ENCODE data around the gene RBM47.
A peak's percentile ranks its signal among the peaks of the same experiment; 100 is the strongest.

The RBM47 gene

DNA sequence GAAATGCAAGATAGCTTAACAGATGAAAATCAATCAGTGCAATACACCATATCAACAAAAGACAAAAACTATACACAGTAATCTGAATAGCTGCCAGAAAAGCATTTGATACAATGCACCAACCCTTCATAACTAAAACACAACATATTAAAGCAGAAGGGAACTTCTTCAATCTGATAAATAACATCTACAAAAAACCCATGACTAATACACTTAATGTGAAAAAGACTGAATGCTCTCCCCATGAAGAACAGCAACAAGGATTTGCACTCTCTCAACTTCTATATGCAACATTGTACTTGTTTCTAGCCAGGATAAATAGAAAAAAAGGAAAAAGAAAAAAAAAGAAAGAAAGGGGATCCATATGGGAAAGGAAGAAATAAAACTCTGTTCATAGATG, 139.7 kb downstream of the RBM47 start:
- no peak overlapping the region for H3K4me3 ChIP-seq (ENCODE audit: control insufficient read depth, low read depth, low read length)
- no peak for DNase-seq (ENCODE audit: low read depth)
- TF ChIP-seq, protein P1, sequence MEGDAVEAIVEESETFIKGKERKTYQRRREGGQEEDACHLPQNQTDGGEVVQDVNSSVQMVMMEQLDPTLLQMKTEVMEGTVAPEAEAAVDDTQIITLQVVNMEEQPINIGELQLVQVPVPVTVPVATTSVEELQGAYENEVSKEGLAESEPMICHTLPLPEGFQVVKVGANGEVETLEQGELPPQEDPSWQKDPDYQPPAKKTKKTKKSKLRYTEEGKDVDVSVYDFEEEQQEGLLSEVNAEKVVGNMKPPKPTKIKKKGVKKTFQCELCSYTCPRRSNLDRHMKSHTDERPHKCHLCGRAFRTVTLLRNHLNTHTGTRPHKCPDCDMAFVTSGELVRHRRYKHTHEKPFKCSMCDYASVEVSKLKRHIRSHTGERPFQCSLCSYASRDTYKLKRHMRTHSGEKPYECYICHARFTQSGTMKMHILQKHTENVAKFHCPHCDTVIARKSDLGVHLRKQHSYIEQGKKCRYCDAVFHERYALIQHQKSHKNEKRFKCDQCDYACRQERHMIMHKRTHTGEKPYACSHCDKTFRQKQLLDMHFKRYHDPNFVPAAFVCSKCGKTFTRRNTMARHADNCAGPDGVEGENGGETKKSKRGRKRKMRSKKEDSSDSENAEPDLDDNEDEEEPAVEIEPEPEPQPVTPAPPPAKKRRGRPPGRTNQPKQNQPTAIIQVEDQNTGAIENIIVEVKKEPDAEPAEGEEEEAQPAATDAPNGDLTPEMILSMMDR (IDR thresholded peaks at IDR 0.05; ENCODE audit: control insufficient read depth, insufficient read depth, low read depth, low read length, missing control alignments): no peak

DNA sequence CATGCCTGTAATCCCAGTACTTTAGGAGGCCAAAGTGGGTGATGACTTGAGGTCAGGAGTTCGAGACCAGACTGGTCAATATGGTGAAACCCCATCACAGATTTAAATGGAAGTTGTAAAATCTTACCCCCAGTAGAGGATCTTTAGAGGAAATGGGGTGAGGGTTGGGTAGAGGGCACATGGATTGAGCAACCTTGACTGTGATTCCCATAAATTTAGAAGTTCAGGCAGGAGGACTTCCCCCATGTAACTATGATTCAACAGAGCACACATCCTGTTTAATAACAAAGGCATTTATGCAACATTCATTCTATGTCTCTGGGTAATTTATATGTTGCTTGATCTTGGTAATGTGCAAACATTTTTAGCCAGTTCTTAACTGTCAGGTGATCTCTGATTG, 143.1 kb downstream of the RBM47 start:
- H3K4me3 ChIP-seq (ENCODE audit: control insufficient read depth, low read depth, low read length): no peak overlapping the region
- TF ChIP-seq, protein P1 (IDR thresholded peaks at IDR 0.05; ENCODE audit: control insufficient read depth, insufficient read depth, low read depth, low read length, missing control alignments): no peak
- DNase-seq (ENCODE audit: low read depth): peak; percentile 17

DNA sequence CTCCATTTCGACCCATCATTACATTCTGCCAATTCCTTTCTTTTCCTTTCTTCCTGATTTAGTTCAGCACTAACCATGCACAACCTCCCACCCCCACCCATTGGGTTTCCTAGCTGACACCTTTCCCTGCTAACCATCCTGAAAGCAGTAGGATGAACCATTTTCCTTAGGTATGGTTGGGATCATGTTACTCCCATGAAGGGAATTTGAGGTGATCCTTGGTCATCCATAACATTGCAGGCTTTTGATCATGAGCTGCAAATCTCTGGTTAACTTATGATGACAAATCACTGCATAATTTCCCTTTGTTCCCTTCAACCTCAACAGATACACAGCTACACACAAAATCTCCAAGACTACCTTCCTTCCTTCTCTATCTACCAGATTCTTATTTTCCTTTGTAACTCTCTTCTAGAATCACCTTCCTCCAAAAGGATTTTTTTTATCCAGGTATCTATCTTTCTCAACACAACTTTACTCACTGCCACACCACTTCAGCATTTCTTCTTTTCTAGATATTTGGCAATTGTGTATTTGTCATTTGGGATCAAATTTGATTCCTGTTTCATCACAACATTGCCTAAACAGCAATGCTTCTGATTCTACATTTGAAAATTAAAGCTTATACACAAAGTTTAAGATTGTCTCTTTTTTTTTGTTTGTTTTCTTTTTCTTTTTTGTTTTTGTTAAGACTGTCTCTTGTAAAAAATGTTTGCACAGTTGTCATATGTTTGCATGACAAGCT, 145.1 kb downstream of the RBM47 start:
- TF ChIP-seq, protein P1 (IDR thresholded peaks at IDR 0.05; ENCODE audit: control insufficient read depth, insufficient read depth, low read depth, low read length, missing control alignments): no peak
- no peak overlapping the region for H3K4me3 ChIP-seq (ENCODE audit: control insufficient read depth, low read depth, low read length)
- no peak for DNase-seq (ENCODE audit: low read depth)

DNA sequence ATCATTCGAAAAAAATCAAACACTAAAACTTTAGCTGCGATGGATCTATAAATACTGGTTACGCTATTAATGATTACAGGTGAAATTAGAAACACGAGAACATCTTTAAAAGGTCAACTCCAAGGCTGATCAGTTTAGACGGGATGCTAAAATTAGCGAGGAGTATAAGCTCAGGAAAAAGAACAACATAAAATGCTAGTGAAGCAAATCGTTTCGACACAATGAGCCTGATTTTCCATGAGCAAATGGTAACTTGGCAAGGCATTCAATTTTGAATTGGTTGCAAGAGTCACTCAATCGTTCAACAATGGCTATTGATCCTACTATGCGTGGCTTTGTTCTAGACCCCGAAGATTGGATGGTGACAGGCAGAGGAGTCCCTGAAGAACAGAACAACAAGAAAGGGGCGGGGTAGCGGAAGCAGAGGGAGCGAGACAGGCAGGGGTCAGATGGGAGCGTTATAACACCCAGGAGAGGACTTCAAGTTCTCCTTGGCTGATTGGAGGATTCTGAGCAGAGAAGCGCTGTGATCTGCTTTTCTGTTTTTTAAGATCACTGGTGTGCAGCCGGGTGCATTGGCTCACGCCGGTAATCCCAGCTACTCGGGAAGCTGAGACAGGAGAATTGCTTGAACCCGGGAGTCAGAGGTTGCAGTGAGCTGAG, 146.5 kb downstream of the RBM47 start:
- no peak for DNase-seq (ENCODE audit: low read depth)
- H3K4me3 ChIP-seq (ENCODE audit: control insufficient read depth, low read depth, low read length): no peak overlapping the region

DNA sequence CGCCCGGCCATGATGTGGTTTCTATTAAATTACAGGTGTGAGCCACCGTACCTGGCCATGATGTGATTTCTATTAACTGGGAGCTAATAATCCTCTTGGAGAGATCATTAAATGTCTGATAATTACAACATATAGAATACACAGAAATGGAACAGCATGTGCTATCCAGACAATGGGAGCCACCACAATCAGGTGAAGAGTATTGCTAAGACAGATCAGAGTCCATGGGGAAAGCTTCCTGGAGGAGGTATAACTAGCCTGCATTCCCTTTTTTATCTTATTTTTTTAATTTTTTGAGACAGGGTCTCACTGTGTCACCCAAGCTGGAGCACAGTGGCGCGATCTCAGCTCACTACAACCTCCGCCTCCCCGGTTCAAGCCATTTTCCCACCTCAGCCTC, 147.7 kb downstream of the RBM47 start:
- no peak for DNase-seq (ENCODE audit: low read depth)
- no peak overlapping the region for H3K4me3 ChIP-seq (ENCODE audit: control insufficient read depth, low read depth, low read length)
- TF ChIP-seq, protein P1 (IDR thresholded peaks at IDR 0.05; ENCODE audit: control insufficient read depth, insufficient read depth, low read depth, low read length, missing control alignments): no peak

More for the DNA sequence above, 146.5 kb downstream of the RBM47 start:
- TF ChIP-seq, protein P1 (IDR thresholded peaks at IDR 0.05; ENCODE audit: control insufficient read depth, insufficient read depth, low read depth, low read length, missing control alignments): no peak

DNA sequence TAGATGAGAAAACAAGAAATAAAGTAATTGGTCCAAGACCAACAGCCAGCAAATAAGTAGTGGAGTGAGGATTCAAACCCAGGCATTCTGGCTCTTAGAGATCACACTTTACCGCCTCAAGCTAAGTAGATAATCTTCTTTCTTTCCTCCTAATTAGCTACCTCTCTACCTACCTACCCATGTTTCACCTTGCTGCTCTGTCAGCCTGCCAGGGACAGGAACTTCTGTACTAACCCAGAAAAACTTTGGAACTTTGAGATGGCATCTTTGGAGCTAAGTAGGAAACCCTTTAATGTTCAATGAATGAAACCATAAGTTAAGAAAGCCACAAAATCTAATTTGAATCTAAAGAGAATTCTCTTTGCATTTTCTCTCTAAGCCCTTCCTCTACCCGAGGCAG, 149.4 kb downstream of the RBM47 start:
- TF ChIP-seq, protein P1 (IDR thresholded peaks at IDR 0.05; ENCODE audit: control insufficient read depth, insufficient read depth, low read depth, low read length, missing control alignments): no peak
- H3K4me3 ChIP-seq (ENCODE audit: control insufficient read depth, low read depth, low read length): no peak overlapping the region

More for the DNA sequence above, 149.4 kb downstream of the RBM47 start:
- no peak for DNase-seq (ENCODE audit: low read depth)
